ENCODE results near the gene DCAF11.
A peak's percentile ranks its signal among the peaks of the same experiment; 100 is the strongest.

The DCAF11 gene

DNA sequence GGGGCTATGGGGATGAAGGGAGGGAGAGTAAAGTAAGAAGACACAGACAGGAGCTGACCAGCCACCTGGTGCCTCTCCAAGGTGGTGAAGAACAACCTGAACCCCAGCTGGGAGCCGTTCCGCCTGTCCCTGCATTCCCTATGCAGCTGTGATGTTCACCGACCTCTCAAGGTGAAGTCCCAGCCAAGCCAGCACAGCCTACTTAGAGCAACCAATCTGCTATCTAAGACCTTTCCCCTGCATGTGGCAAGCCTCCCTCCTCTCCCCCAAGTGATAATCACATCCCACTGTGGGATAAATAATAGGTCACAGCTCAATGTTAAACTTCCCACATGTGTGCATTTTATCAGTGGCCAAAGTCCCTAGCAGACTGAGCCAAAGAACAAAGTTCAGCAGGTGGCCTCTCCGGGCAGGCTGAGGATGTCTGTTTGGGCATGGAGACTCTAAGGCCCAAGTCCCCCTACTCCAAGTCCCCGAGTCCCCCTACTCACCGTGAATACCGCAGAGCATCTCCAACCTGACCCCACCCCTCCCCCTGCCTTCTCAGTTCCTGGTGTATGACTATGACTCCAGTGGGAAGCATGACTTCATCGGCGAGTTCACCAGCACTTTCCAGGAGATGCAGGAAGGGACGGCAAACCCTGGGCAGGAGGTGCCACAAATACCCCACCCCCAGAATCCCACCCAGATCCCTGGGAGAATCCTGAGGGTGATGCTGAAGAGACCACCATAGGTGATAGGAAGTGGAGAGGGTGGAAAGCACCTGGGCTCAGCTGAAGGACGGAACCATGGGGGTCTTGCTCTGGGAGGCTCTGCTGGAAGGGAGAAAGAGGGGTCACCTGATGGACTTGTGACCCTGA lies 39.7 kb upstream of the DCAF11 start:
- no peaks in the 10 kb centered on the region for H3K36me3 Mint-ChIP-seq
- no peaks in the 10 kb centered on the region for H3K27me3 Mint-ChIP-seq
- no peak overlapping the region for H3K4me3 Mint-ChIP-seq
- H3K9me3 Mint-ChIP-seq: no peaks in the 10 kb centered on the region
- H3K4me1 Mint-ChIP-seq: peaks cover 7% of the 10 kb centered on the region
- H3K27ac Mint-ChIP-seq: no peak overlapping the region

DNA sequence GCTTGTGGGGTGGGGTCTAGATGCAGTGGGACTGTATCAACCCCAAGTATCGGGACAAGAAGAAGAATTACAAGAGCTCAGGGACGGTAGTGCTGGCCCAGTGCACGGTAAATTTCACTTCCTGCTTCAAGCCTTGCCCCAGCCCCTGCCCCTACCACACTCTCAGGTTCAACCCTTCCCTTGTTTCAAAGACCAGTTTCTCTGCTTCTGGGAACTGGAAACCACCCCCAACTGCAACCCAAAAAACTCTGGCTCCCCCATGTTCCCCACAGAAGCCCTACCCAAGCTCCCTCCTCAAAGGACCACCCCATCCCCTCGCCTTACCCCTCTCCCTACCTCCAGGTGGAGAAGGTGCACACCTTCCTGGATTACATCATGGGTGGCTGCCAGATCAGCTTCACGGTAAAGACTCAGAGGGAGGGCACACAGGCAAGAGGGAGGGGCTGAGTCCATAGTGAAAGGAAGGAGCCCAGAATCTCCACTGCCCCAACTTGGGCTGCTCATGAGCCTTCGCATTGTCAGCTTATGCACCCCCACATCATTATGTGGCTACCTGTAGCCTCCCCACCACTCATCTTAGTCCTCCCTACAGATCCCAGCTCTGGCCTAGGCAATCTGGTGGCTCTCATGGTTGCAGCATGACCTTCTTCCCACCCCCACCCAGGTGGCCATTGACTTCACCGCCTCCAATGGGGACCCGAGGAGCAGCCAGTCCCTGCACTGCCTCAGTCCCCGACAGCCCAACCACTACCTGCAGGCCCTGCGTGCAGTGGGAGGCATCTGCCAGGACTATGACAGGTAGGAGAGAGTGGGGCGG lies 38.9 kb upstream of the DCAF11 start:
- H3K4me1 Mint-ChIP-seq: peaks cover 15% of the 10 kb centered on the region
- no peak overlapping the region for H3K4me3 Mint-ChIP-seq

DNA sequence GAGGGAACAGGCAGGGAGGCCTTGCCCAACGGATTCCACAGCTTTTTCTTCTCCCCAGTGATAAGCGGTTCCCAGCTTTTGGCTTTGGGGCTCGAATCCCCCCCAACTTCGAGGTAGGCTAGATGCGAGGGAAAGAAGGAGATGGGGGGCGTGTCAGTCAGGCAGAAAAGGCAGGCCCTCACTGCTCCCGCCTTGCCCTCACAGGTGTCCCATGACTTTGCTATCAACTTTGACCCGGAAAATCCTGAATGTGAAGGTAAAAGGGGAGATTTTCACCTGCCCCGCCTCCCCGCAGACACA lies 38.3 kb upstream of the DCAF11 start:
- peaks cover 13% of the 10 kb centered on the region for H3K4me1 Mint-ChIP-seq
- H3K27ac Mint-ChIP-seq: no peak overlapping the region
- no peak overlapping the region for H3K4me3 Mint-ChIP-seq
- H3K9me3 Mint-ChIP-seq: no peaks in the 10 kb centered on the region
- H3K36me3 Mint-ChIP-seq: no peaks in the 10 kb centered on the region
- H3K27me3 Mint-ChIP-seq: no peaks in the 10 kb centered on the region

More for the DNA sequence above, 38.9 kb upstream of the DCAF11 start:
- Mint-ChIP-seq H3K36me3 (no peaks in the 10 kb centered on the region), H3K9me3 (no peaks in the 10 kb centered on the region), H3K27ac (no peak overlapping the region), H3K27me3 (no peaks in the 10 kb centered on the region)

DNA sequence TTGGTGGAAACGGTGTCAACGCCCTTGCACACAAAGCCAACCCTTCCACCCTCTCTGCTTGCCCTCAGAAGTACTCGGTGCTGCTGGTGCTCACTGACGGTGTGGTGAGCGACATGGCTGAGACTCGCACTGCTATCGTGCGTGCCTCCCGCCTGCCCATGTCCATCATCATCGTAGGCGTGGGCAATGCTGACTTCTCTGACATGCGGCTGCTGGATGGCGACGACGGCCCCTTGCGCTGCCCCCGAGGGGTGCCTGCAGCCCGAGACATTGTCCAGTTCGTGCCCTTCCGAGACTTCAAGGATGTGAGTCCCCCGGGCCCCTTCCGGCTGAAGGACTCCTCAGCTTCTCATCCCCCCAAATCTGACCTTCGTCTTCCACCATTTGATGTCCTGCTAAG lies 37.5 kb upstream of the DCAF11 start:
- Mint-ChIP-seq H3K9me3 (no peaks in the 10 kb centered on the region), H3K27me3 (no peaks in the 10 kb centered on the region), H3K36me3 (no peaks in the 10 kb centered on the region), H3K4me3 (no peak overlapping the region), H3K27ac (peak overlapping the region; percentile 52), H3K4me1 (peaks cover 16% of the 10 kb centered on the region)

DNA sequence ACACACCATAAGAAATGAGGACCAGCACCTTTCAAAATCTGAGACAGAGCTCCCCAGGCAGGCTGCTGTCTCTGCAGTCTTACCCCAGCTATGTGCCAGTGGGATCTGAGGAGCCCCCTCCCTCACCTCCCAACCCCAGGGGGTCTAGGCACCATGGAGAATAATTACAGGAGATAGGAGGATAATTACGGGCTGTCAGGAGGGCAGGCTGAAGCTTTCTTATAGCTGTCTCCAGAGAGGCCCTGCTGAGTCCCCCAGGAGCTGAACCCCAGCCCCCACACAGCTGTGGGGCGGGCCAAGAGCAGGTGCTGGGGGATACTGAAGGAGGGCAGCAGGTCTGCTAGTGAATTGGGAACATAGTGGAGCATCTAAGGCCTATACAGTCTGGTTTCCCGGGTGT lies 36.4 kb upstream of the DCAF11 start:
- H3K4me1 Mint-ChIP-seq: peaks cover 19% of the 10 kb centered on the region
- no peaks in the 10 kb centered on the region for H3K9me3 Mint-ChIP-seq
- no peaks in the 10 kb centered on the region for H3K36me3 Mint-ChIP-seq
- no peaks in the 10 kb centered on the region for H3K27me3 Mint-ChIP-seq
- H3K27ac Mint-ChIP-seq: no peak overlapping the region
- no peak overlapping the region for H3K4me3 Mint-ChIP-seq

DNA sequence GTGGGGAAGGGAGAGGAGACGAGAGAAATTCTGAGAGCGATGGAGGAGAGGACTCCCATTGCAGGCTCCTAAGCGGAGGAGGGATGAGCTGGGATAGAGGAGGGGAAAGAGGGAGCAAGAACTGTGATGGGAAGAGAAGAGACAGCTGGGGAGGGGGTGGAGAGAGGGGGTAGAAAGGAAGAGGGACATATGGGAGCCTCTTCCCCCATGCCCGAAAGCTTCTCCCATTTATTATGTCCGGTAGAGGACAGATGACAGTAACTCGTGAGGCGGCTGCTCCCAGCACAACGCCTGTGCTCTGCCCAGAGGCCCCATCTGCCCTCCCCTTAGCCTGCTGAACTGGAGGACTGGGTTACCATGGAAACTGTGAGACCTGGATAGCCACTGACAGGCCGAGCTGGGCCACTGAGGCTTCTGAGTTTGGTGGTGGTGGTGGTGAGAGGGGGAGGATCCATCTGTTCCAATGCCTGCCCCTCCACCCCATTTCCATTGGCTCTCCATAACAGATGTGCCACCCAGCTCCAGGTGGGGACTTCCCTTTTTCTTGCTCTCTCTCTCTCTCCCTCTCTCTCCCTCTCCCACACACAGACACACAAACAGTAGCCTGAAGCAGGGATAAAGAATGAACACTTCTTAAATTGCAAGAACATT lies 35.0 kb upstream of the DCAF11 start:
- peaks cover 19% of the 10 kb centered on the region for H3K4me1 Mint-ChIP-seq
- no peak overlapping the region for H3K27ac Mint-ChIP-seq

DNA sequence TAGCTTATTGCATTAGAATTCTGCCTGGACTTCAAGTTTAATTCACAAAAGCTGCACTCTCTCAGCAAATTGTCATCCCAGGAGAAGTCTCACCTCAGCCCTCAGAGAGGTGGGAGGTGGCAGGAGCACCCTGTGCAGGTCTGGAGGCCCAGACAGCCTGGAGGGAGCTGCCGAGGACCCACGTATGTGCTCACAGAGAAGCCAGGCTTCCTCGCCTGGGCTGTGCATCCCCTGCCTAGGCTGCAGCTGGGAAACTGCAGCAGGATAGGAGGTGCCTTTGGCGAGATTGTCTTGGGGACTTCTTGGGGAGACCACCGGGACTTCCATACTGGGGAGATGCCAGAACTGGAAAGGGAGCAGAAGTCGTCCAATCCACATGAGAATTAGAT lies 34.4 kb upstream of the DCAF11 start:
- Mint-ChIP-seq H3K27me3 (no peaks in the 10 kb centered on the region), H3K27ac (no peak overlapping the region), H3K36me3 (no peaks in the 10 kb centered on the region), H3K9me3 (no peaks in the 10 kb centered on the region), H3K4me3 (no peak overlapping the region), H3K4me1 (peaks cover 19% of the 10 kb centered on the region)

More for the DNA sequence above, 35.0 kb upstream of the DCAF11 start:
- Mint-ChIP-seq H3K36me3 (no peaks in the 10 kb centered on the region), H3K4me3 (no peak overlapping the region), H3K9me3 (no peaks in the 10 kb centered on the region), H3K27me3 (no peaks in the 10 kb centered on the region)

DNA sequence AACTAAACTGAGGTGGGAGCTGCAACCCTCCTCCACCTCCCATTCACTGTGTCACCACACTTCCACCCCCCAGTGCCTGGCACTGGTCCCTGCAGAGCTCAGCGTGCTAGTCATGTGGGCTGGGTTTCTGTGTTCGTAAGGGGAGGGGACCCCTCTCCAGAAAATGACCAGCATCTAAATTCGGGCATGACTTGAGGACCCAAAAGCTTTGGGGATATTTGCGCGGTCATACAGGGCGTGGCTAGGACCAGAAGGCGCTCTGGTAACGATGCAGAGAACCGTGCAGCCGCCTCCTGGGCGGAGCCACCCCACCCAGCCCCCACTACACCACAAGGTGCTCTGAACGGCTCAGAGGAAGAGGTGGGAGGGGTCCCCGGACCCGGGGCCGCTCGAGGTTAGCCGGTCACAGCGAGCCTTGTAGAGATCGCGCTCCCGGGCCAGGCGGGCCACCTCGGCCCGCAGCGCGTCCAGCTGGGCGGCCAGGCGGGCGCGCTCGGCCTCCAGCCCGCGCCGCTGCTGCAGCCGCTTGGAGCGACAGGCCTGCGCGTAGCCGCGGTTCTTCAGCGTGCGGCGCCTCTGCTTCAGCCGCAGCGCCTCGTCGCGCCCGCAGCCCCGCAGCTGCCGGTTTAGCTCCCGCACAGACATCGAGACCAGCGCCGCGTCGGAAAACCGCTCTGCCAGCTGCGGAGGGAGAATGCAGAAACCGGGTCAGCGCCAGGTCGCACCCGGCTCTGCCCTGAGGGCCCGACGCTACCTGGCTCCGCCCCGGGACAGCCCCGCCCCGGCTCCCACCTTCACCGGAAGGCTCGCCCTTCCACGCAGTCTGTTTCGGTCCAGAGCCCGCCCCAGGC lies 33.5 kb upstream of the DCAF11 start:
- Mint-ChIP-seq H3K4me1 (peaks cover 19% of the 10 kb centered on the region), H3K27ac (no peak overlapping the region), H3K9me3 (no peaks in the 10 kb centered on the region), H3K36me3 (no peaks in the 10 kb centered on the region), H3K4me3 (peak overlapping the region; percentile 86), H3K27me3 (no peaks in the 10 kb centered on the region)

DNA sequence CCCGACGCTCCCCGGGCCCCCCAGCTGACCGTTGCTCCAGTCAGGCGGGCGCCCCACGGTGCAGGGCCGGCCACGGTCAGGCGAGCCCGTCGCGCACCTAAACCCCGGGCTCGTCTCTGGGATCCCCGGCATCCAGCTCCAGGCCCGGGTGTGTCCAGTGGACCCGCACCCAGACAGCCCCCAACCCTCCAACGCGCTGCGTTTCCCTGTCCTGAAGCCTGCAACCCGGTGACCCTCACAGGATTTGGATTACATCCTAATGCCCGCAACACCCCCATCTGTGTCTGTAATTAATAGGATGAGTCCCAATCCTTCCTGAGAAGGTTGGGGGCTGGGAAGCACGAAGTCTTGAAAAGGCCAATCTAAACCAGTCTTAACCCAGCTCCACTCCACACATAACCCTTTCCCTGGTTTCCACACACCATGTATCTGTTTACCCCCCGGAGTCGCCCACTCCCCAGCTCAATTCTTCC lies 32.8 kb upstream of the DCAF11 start:
- Mint-ChIP-seq H3K4me3 (peak overlapping the region; percentile 83), H3K4me1 (peaks cover 19% of the 10 kb centered on the region), H3K36me3 (no peaks in the 10 kb centered on the region), H3K27me3 (no peaks in the 10 kb centered on the region), H3K9me3 (no peaks in the 10 kb centered on the region), H3K27ac (peak overlapping the region; percentile 72)

DNA sequence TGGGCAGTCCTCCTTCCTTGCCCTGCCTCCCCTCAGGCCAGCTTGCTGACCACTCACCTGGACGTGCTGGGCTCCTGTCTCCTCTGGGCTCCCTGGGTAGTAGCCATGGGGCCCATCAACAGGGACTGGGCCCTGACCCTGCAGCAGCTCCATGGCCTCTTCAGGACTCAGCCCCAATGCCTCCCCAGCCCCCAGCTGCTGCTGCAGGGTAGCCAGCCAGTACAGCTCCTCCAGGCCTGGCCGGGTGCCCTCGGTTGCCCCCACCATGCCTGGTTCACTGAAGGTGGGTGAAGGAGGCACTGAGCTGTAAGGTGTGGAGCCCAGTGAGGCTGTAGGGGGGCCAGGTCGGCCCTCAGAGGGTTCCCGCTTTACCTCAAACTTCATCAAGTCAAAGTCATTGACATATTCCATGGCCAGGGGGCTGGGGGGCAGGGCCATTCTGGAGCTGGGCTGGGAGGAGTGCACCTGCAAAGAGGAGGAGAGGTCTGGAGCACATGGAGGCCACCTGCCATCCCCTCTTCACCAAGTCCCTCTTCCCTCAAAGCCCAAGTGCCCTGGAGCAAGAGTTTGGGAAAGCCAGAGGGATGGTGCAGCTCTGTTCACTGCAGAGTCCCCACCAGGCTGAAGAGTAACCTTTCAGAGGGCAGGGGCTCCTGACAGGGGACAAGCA lies 32.0 kb upstream of the DCAF11 start:
- H3K4me1 Mint-ChIP-seq: peaks cover 19% of the 10 kb centered on the region
- no peaks in the 10 kb centered on the region for H3K36me3 Mint-ChIP-seq
- peak overlapping the region; percentile 72 for H3K27ac Mint-ChIP-seq
- no peaks in the 10 kb centered on the region for H3K27me3 Mint-ChIP-seq
- H3K9me3 Mint-ChIP-seq: no peaks in the 10 kb centered on the region
- peak overlapping the region; percentile 83 for H3K4me3 Mint-ChIP-seq

DNA sequence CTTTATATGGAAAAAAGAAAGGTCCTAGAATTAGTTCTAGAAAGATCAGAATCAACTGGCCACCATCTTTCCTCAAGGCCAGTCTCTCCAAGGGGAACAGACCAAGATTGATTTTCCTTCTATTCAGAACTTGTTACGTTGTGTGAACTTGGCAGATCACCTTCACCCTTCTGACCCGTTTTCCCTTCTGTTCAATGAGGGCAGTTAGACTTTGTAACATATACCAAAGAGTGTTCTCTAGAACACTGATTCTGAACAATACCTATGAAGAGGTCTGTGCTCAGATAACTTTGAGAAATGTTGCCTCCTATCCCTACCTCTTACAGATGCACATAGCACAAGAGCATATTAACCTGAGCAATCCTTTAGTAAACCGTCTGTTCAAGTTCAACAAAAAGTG lies 31.1 kb upstream of the DCAF11 start:
- Mint-ChIP-seq H3K9me3 (no peaks in the 10 kb centered on the region), H3K4me1 (peaks cover 19% of the 10 kb centered on the region), H3K27ac (no peak overlapping the region), H3K27me3 (no peaks in the 10 kb centered on the region), H3K36me3 (no peaks in the 10 kb centered on the region), H3K4me3 (no peak overlapping the region)

DNA sequence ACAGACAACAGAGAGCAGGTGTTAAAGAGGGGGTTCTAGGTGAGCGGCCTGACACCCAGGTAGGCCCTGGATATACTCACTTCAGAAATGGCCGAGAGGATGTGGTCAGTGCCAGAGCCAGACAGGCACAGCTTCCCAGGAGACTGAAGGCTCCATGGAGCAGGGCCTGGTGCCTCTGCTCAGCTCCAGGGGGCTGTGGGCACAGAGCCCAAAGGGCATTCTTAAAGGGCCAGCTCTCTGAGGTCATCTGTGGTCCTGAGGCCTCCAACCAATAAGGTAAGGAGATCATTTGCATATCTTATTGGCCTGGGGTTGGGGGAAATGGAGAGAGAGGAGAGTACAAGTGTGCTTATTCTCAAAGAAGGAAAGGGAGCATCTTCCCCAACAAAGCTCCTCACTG lies 30.1 kb upstream of the DCAF11 start:
- no peaks in the 10 kb centered on the region for H3K9me3 Mint-ChIP-seq
- H3K4me3 Mint-ChIP-seq: no peak overlapping the region
- no peak overlapping the region for H3K27ac Mint-ChIP-seq
- H3K27me3 Mint-ChIP-seq: no peaks in the 10 kb centered on the region
- no peaks in the 10 kb centered on the region for H3K36me3 Mint-ChIP-seq
- peaks cover 19% of the 10 kb centered on the region for H3K4me1 Mint-ChIP-seq

DNA sequence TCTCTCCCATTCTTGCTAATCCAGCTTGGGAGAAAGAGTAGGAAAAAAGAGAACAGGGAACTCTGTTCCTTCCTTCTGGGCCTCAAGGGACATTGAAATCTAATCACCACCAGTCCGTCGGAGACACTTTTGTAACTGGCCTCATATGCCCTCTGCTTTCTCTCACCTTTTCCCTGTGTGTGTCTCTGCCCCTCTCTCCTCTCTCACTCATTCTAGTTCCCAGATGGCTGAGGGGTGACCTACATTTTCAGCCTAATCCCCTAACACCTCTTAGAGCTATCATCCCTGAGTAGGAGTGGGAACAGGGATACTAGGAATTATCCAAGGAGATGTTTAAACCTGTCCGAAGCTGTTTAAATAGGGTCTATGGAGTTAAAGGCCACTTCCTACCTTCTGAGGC lies 29.4 kb upstream of the DCAF11 start:
- Mint-ChIP-seq H3K9me3 (no peaks in the 10 kb centered on the region), H3K27me3 (no peaks in the 10 kb centered on the region), H3K27ac (no peak overlapping the region), H3K4me1 (peaks cover 20% of the 10 kb centered on the region), H3K36me3 (no peaks in the 10 kb centered on the region), H3K4me3 (no peak overlapping the region)

DNA sequence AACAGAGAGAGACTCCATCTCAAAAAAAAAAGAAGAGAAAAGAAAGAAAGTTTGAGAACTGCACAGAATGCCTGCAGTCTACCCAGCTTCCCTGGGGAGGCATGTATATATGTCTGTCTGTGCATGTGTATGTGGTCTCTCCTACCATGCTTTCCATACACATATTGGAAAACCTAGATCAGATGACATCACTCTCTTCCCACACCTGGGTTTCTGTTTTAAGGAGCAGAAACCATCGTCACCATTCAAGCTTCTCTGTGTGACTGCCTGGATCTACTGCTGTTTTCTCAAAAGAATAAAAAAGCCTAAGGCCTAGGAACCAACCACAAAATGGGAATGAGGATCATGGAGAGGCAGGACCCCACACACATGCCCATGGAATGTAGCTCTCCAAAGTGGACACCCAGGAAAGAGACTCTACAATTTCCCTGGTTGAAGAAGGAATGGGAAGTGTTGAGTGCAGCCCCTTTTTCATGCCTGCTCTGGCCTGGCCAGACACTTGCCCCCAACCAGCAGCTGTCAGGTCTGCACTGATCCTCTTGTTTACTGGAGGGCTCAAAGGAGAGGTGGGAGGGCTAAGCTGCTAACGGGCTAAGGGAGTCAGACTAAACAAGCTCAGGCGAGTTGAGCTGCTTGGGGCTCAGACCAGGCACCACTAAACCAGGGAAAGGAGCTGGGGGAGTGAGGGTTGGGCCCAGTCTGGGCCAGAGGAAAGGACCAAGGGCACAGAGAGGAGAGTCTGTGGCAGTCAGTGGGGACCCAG lies 28.2 kb upstream of the DCAF11 start:
- Mint-ChIP-seq H3K4me1 (peaks cover 17% of the 10 kb centered on the region), H3K9me3 (no peaks in the 10 kb centered on the region), H3K4me3 (no peak overlapping the region), H3K27me3 (no peaks in the 10 kb centered on the region), H3K36me3 (no peaks in the 10 kb centered on the region), H3K27ac (no peak overlapping the region)

Data from activated naive CD4-positive, alpha-beta T cell treated with anti-CD3 and anti-CD28 coated beads, Interleukin-2, amount 50 U/mL, for 24 hours (primary cell).